NCI-H1694 (cell line): Measurements from ENCODE around the gene MACROD2.

Source experiments
- DNase-seq: peaks from one replicate; lab custom pipeline; 2025; lab: John Stamatoyannopoulos, UW

The MACROD2 gene

DNA sequence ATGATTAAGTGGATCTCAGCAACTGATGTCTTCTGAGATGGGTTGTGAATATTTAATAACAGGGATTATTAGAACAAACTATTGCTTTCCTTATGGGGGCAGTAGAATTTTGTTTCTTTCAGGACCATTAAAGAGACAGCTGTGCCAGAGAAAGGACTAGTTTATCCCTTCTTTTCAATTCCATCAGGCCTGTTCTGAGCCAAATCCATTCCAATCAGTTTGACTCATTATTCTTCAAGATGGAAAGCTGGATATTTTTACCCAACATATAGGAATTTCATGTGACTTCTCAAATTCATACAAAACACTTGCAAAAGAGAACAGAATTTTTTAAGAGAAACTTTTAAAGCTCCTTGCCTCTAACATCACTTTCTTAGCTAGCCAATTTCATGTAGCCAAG lies 1064.1 kb downstream of the MACROD2 start:
- no peak for DNase-seq

DNA sequence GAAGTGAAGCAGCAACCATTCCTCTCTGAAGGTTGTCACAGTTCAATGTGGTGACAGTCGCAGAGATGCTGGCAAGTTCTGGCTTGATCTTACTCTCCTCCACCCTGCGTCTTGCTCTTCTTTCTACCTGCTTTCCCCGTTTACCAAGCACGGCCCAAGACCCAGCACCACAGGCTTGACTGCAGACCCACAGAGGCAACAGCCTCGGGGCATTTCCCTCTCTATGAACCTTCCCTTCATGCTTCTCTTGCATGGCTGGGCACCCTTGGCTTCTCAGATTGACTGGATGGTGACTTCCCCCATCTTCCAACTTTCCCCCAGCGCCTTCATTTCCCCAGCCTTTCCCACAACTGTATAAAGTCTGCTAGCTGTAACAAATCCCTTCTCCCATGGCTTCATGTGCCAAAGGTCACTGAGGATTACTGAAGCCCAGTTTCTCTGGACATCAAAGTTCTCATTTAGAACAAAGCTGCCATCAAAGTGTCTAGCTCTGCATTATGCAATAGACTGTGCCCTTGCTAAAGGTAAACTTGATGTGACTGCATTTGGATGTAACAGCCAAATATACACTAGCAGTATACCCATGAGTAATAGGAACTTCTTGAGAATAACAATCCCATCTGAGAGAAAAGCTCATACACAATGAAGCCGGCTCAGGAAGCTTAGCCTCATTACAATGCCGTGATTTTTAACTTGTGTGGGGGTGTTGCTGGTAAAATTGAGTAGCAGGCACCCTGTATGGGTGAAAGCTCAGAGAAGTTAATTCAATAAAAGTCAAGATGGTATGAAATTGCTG lies 1065.1 kb downstream of the MACROD2 start:
- no peak for DNase-seq

GRCh38 chr20:15061061-15061430 lies 1065.7 kb downstream of the MACROD2 start:
- no peak for DNase-seq

DNA sequence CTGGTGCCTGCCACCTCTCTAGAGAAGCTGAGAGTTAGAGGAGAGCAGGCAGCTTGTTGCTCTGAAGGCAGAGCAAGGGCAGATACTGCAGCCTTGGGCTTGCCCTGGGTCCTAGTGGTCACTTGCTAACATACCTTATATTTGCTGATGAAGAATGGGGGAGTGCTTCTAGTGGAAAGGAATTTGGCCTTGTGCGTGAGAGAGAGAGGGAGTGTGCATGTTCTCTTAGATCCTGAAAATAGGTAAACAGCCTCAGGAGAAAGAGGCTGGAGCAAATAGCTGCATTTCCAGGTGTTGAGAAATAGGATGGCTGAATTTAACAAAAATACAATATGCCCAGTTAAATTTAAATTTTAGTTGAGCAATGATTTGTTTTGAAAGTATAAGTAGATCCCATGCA lies 1066.6 kb downstream of the MACROD2 start:
- no peak for DNase-seq

DNA sequence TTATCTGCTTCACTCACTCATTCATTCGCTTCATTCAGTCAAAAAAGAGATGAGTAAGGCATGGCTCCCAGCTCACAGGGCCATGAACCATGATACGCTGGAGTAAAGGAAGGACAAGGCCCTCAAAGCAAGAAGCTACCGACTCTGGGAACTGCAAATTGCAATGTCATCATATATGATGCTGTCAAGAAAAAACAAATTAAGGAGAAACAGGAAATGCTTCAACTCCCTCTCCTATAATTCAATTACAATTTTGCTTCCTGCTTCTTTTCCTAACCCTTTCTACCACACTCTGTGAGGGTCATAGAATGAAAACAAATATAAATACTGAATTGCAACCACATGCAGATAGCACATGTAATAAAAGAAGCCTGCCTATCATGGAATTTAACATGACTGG lies 1067.8 kb downstream of the MACROD2 start:
- DNase-seq, result no peak

DNA sequence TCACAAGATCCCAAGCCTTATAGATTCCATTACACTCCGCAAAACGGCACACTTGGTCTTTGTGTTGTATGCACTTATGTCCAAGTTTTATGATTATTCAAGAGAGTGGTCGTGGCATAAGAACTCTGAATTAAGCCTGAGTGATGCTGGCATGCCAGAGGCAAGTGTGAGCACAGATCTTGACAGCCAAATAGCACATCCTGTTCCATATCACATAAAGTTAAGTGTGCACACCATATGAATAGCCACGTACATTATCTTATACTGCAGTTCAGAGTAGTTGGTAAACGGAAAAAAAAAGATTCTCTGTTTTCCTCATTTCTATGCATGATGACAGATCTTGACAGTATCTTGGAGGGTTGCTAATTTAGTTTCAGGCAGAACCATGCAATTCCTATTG lies 1069.4 kb downstream of the MACROD2 start:
- no peak for DNase-seq

DNA sequence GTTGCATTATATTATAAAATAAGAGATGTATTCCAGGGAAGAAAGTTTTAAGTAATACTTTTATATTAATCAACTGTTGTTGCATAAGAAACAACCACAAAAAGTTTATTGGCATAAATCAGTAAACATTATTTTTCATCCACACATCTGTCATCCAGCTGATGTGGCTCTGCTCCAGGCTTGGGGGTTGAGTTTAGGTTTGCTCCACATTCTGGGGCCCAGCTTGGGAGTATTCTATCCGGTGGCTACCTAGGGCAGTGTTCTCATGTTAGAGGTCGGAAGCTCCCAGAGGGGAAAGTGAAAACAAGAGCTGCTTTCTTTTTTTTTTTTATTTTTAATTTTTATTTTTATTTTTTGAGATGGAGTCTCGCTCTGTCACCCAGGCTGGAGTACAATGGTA lies 1070.5 kb downstream of the MACROD2 start:
- DNase-seq, result no peak

DNA sequence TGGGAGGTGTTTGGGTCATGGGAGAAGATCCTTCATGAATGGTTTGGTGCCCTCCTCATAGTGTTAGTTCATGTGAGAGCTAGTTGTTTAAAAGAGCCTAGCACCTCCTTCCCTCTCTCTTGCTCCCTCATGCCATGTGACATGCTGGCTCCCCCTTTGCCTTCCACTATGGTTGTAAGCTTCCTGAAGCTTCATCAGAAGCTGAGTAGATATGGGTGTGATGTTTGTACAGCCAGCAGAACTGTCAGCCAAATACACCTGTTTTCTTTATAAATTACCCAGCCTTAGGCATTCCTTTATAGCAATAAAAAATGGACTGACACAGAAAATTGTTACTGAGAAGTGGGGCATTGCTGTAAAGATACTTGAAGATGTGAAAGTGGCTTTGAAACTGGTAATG lies 1073.2 kb downstream of the MACROD2 start:
- DNase-seq, result no peak

GRCh38 chr20:15069355-15069754 lies 1074.0 kb downstream of the MACROD2 start:
- DNase-seq, result no peak

GRCh38 chr20:15071085-15071808 lies 1075.9 kb downstream of the MACROD2 start:
- no peak for DNase-seq

DNA sequence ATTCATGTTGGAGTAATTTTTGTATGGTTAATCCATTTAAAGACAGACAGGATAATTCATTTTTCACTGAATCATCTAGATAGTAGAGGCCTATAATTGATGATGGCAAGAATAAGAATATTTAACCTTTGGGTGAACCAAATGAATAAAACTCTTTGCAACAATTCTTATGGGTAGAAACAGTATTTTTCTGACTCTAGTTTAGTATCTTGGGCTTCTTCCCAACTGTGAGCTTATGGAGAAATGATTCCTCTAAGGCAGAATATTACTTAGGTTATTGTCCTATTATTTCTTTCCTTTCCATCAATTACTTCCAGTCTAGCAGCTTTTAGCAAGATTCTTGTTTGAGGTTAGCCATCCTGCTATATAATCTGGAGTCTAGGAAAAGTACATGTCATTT lies 1077.0 kb downstream of the MACROD2 start:
- DNase-seq, result no peak

GRCh38 chr20:15075586-15075985 lies 1080.3 kb downstream of the MACROD2 start:
- DNase-seq, result no peak

DNA sequence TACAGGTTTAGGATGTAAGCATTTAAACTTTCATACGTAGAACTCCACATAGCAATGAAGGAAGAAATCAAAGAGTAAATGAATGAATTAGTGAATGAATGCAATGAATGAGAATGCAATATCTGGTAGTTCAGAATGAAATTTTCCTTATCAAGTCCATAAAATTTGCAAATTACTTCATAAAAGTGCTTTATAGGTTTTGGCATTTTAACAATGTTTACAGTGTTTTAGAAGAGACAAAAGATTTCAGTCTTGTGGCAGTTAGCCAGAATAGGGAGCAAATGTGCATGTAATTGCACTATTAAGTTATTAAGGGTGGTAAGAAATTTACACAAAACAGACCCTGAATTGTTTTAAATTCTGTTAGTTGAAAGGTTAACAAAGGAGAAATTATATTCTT lies 1081.5 kb downstream of the MACROD2 start:
- DNase-seq, result no peak

GRCh38 chr20:15077733-15078250 lies 1082.5 kb downstream of the MACROD2 start:
- DNase-seq, result no peak

DNA sequence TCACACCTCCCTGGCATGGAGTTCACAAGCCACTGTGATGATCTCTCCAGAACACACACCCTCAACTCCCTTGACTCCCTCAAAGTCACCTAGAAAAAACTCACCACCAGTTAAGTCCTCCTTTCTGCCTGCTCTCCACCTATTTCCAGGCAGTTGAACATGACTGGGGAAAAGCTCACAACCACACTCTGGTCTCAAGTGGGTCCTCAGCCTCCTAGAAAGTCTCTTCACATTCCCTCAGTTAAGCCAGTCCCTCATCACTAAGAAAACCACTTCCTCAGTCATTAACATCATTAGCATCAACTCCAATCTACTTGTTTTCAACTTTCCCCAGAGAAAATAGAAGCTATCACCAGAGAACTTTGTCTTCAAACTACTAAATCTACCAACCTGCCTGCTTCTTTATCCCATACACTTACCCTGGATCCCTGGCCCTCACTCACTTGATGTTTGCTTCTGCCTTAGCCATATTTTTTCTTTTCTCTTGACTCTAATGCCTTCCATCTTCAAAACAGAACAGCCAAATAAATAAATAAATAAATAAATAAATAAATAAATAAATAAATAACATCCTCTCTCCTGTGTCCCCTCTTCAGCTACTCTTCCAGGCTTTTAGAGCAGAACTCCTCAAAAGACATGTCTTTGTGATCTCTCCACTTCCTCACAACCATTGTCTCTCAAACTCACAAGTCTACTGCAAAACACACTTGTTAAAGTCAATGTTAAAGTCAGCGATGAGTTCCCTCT lies 1084.5 kb downstream of the MACROD2 start:
- DNase-seq, result no peak

DNA sequence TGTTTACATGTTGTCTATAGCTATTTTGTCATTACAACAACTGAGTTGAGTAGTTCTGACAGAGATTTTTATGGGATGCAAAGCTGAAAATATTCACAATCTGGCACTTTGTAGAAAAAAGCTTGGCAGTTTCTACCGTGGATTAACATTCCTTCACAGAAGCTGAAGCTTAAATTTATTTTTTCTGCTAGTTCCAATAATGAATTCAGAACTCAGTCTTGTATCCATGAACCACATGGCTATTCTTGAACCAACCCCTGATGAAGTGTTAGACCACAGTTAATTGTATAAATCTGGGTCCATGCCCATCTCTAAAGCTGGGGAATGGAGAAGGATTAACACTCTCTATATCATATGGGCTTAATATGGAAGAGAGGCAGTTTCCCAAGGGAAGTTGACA lies 1085.9 kb downstream of the MACROD2 start:
- DNase-seq, result no peak

GRCh38 chr20:15091421-15092037 lies 1096.2 kb downstream of the MACROD2 start:
- DNase-seq, result no peak

GRCh38 chr20:15098351-15098750 lies 1103.0 kb downstream of the MACROD2 start:
- DNase-seq, result no peak

DNA sequence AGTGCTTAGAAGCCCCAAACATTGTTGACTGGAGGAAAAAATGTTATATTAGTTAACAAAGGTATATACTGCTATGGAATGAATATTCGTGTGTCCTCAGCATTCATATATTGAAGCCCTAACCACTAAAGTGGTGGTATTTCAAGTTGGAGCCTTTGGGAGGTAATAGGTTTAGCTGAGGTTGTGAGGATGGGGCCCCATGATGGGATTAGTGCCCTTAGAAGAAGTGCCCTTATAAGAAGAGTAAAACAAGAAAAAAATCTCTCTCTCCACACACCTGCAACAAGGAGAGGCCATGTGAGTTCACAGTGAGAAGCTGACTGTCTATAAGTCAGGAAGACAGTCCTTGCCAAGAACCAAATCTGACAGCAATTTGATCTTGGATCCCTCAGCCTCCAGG lies 1103.8 kb downstream of the MACROD2 start:
- no peak for DNase-seq

DNA sequence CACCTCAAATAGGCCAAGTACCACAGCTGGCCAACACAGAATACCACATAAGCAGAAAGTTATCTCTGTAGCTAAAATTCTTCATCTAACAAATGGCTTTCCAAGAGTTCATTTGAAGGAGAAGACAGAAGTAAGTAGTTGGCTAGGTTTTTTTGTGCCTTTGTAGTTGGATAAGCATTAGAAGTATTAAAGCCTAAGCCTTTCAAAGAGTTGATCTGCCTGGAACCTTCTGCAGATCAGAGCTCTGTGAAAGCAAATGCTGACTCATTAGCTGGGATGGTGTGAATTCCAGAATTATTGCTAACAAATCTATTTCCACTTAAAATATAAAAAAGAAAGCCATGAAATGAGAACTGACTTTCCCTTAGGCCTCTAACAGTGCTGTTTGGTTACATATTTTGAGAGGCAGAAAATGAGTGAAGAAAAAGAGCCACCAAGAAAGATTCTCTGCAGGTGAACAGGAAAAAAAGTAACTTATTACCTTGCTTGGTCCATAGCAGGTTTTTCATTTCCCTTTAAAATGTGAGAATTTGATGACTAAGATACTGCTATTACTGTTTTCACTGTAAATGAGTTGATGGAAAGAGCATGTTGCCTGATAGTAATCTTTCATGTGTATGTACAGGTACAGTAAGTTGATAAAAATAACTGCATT lies 1105.3 kb downstream of the MACROD2 start:
- no peak for DNase-seq

GRCh38 chr20:15107931-15108330 lies 1112.6 kb downstream of the MACROD2 start:
- DNase-seq, result no peak

GRCh38 chr20:15109494-15109893 lies 1114.2 kb downstream of the MACROD2 start:
- no peak for DNase-seq
